ENCODE data around the gene CDH13.
A peak's percentile ranks its signal among the peaks of the same experiment; 100 is the strongest.

CDH13 gene

GRCh38 chr16:82653550-82654511 lies 27.1 kb downstream of the CDH13 start:
- DNase-seq = no peak

DNA sequence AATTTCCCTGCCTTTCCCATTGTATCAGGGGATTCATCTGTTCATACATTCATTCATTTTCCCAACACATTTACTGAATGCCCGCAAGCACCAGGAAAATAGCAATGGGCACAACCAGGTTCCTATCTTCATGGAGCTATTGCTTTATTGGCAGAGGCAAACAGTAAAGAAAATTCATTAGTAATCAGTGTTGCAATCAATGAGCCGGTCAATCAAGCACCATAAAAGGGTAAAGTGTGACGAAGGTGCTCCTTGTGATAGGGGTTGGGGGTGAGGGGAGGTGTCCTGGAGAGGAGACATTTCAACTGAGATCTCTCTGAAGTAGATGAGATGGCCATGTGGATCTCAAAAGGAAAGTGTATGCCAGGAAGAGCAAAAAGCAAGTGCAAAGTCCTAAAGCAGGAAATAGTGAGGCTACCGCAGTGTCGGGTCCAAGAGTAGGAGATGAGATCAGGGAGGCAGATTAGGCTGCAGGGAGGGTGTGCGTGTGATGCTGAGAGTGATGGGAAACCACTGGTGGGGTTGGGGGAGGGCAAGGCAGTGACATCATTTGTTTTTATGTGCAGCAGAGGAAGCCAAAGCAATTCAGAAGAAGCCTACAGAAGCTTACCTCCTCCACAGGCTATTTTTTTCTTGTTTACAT lies 28.4 kb downstream of the CDH13 start:
- DNase-seq = no peak

DNA sequence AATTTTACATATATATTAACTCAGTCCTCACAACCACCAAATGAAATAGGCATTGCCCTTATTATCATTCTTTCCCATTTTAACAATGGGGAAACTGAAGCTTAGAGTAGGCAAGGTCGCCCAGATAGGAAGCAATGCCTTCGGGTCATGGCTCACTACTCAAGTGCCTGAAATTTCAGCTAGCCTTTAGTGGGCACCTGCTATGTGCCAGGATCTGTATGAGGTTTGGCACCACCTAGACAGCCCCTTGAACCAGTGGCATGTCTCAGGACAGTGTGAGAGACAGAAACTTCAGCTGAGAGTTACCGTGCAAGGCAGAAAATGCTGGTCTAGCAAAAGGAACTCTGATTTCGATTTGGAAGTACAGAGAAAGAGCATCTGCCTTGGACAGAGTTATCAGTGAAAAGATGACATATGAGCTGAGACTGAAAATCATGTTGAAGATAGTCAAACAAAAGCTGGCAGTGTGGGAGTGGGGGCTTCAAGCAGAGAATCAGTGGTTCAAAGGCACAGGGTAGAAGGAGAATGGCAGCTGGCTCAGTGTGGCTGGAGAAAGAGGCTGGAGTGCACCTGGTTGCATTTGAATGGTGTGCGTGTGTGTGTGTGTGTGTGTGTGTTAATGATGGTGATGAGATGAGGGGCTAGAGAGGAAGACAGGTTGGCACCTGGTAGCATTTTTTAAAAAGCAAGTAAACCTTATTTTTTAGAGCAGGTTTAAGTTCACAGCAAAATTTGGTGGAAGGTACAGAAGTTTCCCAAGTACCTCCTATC lies 29.1 kb downstream of the CDH13 start:
- DNase-seq = no peak

DNA sequence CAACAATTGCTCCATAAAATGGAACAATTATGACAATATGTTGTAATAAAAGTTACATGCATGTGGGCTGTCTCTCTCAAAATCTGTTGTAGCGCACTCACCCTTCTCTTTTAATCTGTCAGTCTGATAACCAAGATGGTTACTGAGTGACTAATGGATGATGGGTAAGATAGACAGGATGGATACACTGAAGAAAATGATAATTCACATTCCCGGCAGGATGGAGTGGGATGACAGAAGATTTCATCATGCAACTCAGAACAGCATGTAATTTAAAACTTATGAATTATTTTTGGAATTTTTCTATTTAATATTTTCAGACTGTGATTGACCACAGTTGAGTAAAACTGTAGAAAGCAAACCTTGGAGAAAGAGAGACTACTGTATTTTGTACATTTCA lies 30.5 kb downstream of the CDH13 start:
- no peak for DNase-seq

- no peak for DNase-seq
Observed at GRCh38 chr16:82657786-82658185, 31.0 kb downstream of the CDH13 start.

GRCh38 chr16:82658796-82659195 lies 32.0 kb downstream of the CDH13 start:
- DNase-seq = no peak

GRCh38 chr16:82660075-82660645 lies 33.4 kb downstream of the CDH13 start:
- DNase-seq = no peak

- DNase-seq = peak; percentile 44
Observed at GRCh38 chr16:82660966-82661365, 34.2 kb downstream of the CDH13 start.

DNA sequence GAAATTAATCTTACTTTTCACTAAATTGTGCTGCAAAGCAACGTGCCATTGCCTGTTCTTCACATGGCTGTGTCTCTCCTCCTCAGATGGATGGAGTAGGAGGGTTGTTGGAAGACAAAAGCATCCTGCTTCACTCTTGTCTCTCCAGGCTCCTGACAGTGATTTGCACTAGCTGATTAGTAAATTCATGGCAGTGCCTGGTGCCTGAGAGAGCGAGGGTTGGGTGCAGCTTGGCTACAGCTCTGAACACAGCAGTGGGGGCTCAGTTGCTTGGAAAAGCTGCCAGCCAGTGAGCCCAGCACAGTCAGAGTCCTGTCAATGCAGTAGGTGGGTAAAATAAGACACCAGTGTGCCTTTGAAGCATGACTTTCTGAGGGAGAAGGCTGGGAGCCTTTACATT lies 37.4 kb downstream of the CDH13 start:
- DNase-seq = no peak

- no peak for DNase-seq
Observed at GRCh38 chr16:82665025-82665424, 38.3 kb downstream of the CDH13 start.

DNA sequence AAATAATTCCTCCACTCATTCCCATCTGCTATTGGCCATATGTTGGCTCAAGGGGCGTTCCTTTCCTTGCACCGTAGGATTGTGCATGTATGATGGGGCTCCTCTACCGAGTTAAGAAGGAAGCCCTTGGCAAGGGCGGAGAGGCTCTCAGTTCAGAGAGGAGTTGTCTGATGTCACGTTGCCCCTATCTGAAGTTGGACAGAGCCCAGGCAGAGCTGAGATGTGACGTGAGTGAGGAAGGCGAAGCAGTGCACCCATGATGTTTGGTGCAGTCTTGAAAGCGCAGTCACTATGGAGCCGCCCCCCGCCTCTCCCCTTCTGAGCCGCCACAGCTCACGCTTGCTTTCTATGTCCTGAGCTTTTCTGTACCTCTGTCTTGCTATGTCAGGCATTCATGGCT lies 40.7 kb downstream of the CDH13 start:
- no peak for DNase-seq

- DNase-seq = no peak
Observed at GRCh38 chr16:82668094-82668493, 41.3 kb downstream of the CDH13 start.

DNA sequence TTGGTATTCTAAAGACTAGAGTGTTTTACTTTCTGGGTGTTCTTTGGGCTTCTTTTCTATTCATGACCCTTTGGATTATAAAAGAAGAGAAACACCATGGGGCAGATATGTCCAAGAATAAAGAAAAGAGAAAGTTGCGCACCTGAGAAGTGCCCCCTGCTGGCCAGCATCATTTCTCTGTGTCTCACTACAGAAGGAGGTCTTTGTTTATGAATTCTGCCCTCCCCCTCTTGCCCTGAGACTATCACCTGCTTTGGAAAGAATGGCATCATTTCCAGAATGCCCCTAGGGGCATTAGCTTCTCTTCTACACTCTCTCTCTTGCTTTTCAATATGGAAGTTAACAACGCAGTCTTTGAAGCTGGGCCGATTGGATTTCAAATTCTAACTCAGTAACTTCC lies 45.0 kb downstream of the CDH13 start:
- DNase-seq = no peak

- DNase-seq = no peak
Observed at GRCh38 chr16:82672676-82673075, 45.9 kb downstream of the CDH13 start.

DNA sequence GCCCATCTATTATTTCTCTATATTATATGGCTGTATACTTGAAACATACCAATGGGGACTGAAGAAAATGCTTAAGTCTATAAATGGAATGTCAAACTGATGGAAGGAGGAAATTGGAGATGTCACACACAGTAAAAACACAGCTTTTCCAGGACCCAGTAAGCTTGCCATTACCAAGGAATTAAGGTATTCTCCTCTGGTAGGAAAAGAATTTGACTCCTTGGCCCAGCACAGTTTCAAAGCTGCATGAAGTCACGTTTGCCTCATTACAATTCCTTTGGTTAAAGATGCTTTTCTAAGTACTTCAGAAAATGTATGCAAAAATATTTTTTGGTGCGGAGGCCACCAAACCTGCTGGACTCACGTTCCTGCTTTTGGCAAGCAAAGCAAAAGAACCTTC lies 48.5 kb downstream of the CDH13 start:
- no peak for DNase-seq

- DNase-seq = no peak
Observed at GRCh38 chr16:82681592-82681991, 54.8 kb downstream of the CDH13 start.

DNA sequence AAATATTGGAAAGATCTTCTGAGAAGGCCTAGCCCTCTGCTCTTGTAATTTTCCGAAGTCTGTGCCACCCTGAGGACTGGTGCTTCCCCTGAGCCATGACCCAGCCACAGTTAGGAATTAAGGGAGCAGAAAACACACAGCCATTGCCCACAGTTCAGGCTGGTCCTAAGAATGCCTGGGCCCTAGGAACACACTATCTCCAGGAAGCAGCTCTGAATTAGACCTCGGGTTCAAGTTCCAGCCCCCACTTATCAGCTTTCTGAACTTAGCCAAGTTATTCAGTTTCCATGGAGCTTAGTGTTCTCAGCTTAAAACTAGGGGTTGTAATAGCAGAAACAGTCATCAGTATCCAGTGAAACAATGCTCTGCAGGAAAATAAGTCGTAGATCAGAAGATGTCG lies 56.0 kb downstream of the CDH13 start:
- no peak for DNase-seq

DNA sequence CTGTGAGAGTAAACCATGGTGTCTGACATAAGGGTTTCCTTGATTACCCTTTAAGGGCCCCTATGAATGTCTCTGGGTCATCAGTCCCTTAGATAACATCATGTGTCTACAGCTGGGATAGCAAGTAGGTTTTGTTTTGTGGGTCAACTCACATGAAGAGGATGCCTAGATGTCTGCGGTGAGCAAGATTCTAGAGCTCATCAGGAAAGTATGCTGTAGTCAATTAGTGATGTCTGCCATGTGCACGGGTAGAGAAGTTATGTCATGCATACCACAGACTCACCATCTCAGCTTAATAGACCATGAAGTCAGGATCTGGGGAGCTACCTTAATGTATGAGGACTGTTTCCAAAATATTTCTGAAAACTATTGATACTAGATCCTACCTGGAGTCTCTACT lies 57.5 kb downstream of the CDH13 start:
- no peak for DNase-seq

GRCh38 chr16:82685526-82685925 lies 58.8 kb downstream of the CDH13 start:
- no peak for DNase-seq

- no peak for DNase-seq
Observed at GRCh38 chr16:82694239-82694874, 67.6 kb downstream of the CDH13 start.

DNA sequence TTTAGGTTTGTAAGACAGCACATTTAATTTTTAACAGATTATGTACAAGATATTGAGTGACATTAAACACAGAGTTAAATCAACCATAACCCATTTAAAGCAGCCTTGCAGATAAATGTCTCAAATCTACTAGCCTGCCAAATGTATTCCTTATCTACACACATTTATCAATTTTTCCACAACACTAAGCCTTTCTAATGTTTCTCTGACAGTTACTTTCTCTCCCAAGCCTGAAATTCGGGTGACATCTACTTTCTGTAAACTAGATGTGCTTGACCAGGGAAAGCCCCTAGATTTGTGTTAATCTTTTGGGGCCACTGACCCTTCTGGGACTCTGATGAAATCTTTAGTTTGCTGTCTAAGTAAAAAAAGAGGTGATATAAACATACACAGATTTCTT lies 69.0 kb downstream of the CDH13 start:
- DNase-seq = no peak

- no peak for DNase-seq
Observed at GRCh38 chr16:82699260-82699659, 72.5 kb downstream of the CDH13 start.

Data from NCI-H1092 (cell line).